Heart left ventricle (tissue), 16 donors: Measurements from ENCODE around the gene RNASE12. TPM values are rescaled to one million over a fixed set of nuclear protein-coding genes. Genes with fewer than 3 reads are reported as not detected.

Source experiments
- ATAC-seq, 4 donors: fragments of 200-7000 bp; cut with Tn5 transposase; one replicate each; pipeline ENCODE4 v1.9.1; 2020 to 2022; ENCODE audit warnings: moderate library complexity in 4 of 4, mild to moderate bottlenecking in 3 of 4, moderate number of reproducible peaks in 1 of 4
- DNase-seq, 5 donors: peaks; one replicate each; pipeline ENCODE4 v3.0.0-alpha.2; 2020
- H3K27ac ChIP-seq, 12 donors: fragments of 200-600 bp; sonication (generic) in 4 of 12; one replicate each; pipeline versions ENCODE4 v1.5.0 to v1.8.0; 2016 to 2022; ENCODE audit warnings: mild to moderate bottlenecking in 2 of 12
- H3K27me3 ChIP-seq, 9 donors: fragments of 200-600 bp; sonication (generic) in 2 of 9; one replicate each; pipeline versions ENCODE4 v1.5.1 to v1.8.0; 2016 to 2022; ENCODE audit warnings: mild to moderate bottlenecking in 3 of 9
- H3K36me3 ChIP-seq, 9 donors: fragments of 200-600 bp; sonication (generic) in 2 of 9; one replicate each; pipeline versions ENCODE4 v1.5.0 to v1.8.0; 2018 to 2022; ENCODE audit warnings: mild to moderate bottlenecking in 2 of 9
- H3K4me1 ChIP-seq, 12 donors: fragments of 200-600 bp; sonication (generic) in 4 of 12; one replicate each; pipeline versions ENCODE4 v1.5.0 to v1.8.0; 2016 to 2022; ENCODE audit warnings: mild to moderate bottlenecking in 3 of 12
- H3K4me3 ChIP-seq, 12 donors: fragments of 200-600 bp; sonication (generic) in 4 of 12; one replicate each; pipeline versions ENCODE4 v1.5.0 to v1.8.0; 2017 to 2022; ENCODE audit warnings: mild to moderate bottlenecking in 9 of 12, moderate library complexity in 4 of 12
- H3K9me3 ChIP-seq, 12 donors: fragments of 200-600 bp; sonication (generic) in 4 of 12; one replicate each; pipeline versions ENCODE4 v1.5.0 to v1.8.0; 2016 to 2022; ENCODE audit warnings: mild to moderate bottlenecking in 1 of 12
- POLR2A ChIP-seq, 2 donors: fragments of 450-650 bp; IDR thresholded peaks; one replicate each; pipeline ENCODE4 v1.6.1; 2017; ENCODE audit warnings: antibody characterized with exemption in 2 of 2, mild to moderate bottlenecking in 2 of 2, moderate library complexity in 2 of 2
- WGBS, 4 donors: extraction: QIAGEN DNeasy Blood & Tissue Kit in 2 of 4; methylation state at CpG; one replicate each; pipeline versions ENCODE4 v1.1.5 to v1.1.7; 2013 to 2018; 5-methylcytosine and 5-hydroxymethylcytosine counted together
- intact Hi-C, 10 donors: fragments of 100-400 bp; cut with DNase I; formaldehyde crosslinking; loops; one replicate each; pipeline versions ENCODE4 v1.11.1 to v1.14.2; 2022
- polyA plus RNA-seq, 2 donors: library from polyadenylated mRNA; stranded (reverse); fragments of 200-250 nt; gene quantifications; one replicate each; pipeline ENCODE4 v1.2.3, GENCODE V29; 2013
- total RNA-seq, 9 donors: library from RNA; depleted of rRNA in 2 of 9; stranded (reverse); fragments of >200 nt in 2 of 9; fragmentation: NEBNext Ultra II Directional in 3 of 9; extraction: Animal tissue kit (Norgen Biotek cat#: 25700) in 3 of 9; gene quantifications; one replicate each; pipeline versions ENCODE4 v1.1.0 to v1.2.4, GENCODE V29; 2016 to 2023
- TF ChIP-seq, protein P1 (sequence below), 12 donors: fragments of 200-600 bp; sonication (generic) in 4 of 12; IDR thresholded peaks; one replicate each; pipeline versions ENCODE4 v1.5.0 to v1.8.0; 2018 to 2022; ENCODE audit warnings: antibody characterized with exemption in 12 of 12, mild to moderate bottlenecking in 5 of 12
- donor health status: ischemic (EF 13 %, LVEDD 7.1; RV severe dilation, severe dysfunction).
- donor health status: healthy with polysubstance abuse.
- donor health status: DM: no; HTN: yes; CAD: no.
- donor health status: DM: no; HTN: no; CAD: no.
- donor health status: ischemic (EF 25% LVEDD 6.9; RV normal size, moderate dysfunction).
- donor health status: ischemic (EF 25% LVEDD 5.7; RV mildly dilated, moderate dysfunction).
- donor health status: healthy.
- donor health status: DM: yes; HTN: yes; CAD: no.
- donor health status: ischemic (EF 35%, LVEDD 5.7; RV mildly dilated, moderate dysfunction).
- donor health status: nonischemic (EF 11% LVEDD 7.7; RV severe dilation, severe dysfunction).
- donor health status: DM: yes; HTN: yes; CAD: no.
- donor health status: PGD.
- donor health status: ischemic (EF 29% LVEDD 5.4; RV normal size, mild dysfunction).
- donor health status: nonischemic (EF 23%, LVEDD 6.1; RV moderate dilation, normal function).

The RNASE12 gene
- total and polyA plus RNA-seq, 11 donors = not detected

DNA sequence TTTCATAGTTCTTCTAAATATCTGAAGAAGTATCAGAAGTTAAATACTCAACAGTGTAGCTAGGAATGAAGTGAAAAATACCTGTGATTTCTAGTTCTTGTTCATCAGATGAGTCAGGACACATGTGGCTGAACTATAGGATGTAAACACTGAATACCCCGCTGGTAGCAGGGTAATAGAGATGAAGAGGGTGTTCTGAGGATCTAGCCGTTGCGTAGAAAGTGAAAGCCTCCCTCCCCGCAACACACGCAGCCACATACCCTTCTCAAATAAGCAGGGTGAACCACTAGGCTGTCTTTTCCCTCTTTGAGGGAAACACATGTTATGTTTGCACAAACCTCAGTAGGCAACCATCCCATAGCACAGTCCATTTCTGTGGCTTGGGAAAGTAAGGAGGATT is 16.4 kb upstream of the RNASE12 start:
- Histone ChIP-seq H3K27ac (no peak overlapping the region), H3K4me1 (peaks cover 0 to 24% (median 5%) of the 10 kb centered on the region in 12 donors), H3K36me3 (no peaks in the 10 kb centered on the region), H3K27me3 (no peaks in the 10 kb centered on the region), H3K4me3 (no peak overlapping the region), H3K9me3 (no peaks in the 10 kb centered on the region)
- DNase-seq (no peak), ATAC-seq (no peak)
- TF ChIP-seq POLR2A (IDR thresholded peaks at IDR 0.05) = no peak
- TF ChIP-seq, protein P1, sequence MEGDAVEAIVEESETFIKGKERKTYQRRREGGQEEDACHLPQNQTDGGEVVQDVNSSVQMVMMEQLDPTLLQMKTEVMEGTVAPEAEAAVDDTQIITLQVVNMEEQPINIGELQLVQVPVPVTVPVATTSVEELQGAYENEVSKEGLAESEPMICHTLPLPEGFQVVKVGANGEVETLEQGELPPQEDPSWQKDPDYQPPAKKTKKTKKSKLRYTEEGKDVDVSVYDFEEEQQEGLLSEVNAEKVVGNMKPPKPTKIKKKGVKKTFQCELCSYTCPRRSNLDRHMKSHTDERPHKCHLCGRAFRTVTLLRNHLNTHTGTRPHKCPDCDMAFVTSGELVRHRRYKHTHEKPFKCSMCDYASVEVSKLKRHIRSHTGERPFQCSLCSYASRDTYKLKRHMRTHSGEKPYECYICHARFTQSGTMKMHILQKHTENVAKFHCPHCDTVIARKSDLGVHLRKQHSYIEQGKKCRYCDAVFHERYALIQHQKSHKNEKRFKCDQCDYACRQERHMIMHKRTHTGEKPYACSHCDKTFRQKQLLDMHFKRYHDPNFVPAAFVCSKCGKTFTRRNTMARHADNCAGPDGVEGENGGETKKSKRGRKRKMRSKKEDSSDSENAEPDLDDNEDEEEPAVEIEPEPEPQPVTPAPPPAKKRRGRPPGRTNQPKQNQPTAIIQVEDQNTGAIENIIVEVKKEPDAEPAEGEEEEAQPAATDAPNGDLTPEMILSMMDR (IDR thresholded peaks at IDR 0.05) = no peak
- intact Hi-C loops = loop anchor here (2.0 to 10.0 kb wide), 13 partner anchors 75 to 281 kb away; partner anchors contain the start of genes TEP1 (in 4 of the 10), APEX1 (in 3 of the 10), OSGEP (in 3 of the 10) and PARP2 (in 2 of the 10)
- 68 to 79% (median 73%) methylated on average over 5 of the region's 5 CpGs for WGBS, 4 donors

DNA sequence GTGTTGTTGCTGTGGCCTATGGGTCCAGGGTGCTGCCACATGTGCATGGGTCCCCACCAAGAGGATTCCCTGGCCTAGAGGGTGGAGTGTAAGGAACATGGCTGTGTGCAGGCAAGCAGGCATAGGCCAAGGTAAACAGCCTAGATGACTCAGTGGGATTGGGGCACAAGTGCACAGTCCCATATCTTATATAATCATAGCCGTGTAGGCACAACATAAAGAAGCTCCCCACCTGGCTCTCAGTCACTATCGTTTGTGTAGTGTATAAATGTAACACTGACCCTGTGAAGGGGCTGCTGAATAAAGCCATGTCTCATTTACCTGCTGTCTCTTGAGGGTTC is 15.7 kb upstream of the RNASE12 start:
- Histone ChIP-seq H3K4me1 (peaks cover 0 to 17% (median 5%) of the 10 kb centered on the region in 12 donors), H3K27ac (no peak overlapping the region), H3K27me3 (no peaks in the 10 kb centered on the region), H3K4me3 (no peak overlapping the region), H3K9me3 (no peaks in the 10 kb centered on the region), H3K36me3 (no peaks in the 10 kb centered on the region)
- 54 to 78% (median 72%) methylated on average over 2 of the region's 2 CpGs for WGBS, 4 donors
- TF ChIP-seq, protein P1 (IDR thresholded peaks at IDR 0.05) = no peak
- TF ChIP-seq POLR2A (IDR thresholded peaks at IDR 0.05) = no peak
- intact Hi-C loops = loop anchor here in 9 of 10 donors (5.0 to 10.0 kb wide), 9 partner anchors 75 to 265 kb away; partner anchors contain the start of genes APEX1 (in 3 of the 9), OSGEP (in 3 of the 9), PARP2 (in 2 of the 9) and TEP1 (in 2 of the 9)
- no peak for ATAC-seq
- no peak for DNase-seq

DNA sequence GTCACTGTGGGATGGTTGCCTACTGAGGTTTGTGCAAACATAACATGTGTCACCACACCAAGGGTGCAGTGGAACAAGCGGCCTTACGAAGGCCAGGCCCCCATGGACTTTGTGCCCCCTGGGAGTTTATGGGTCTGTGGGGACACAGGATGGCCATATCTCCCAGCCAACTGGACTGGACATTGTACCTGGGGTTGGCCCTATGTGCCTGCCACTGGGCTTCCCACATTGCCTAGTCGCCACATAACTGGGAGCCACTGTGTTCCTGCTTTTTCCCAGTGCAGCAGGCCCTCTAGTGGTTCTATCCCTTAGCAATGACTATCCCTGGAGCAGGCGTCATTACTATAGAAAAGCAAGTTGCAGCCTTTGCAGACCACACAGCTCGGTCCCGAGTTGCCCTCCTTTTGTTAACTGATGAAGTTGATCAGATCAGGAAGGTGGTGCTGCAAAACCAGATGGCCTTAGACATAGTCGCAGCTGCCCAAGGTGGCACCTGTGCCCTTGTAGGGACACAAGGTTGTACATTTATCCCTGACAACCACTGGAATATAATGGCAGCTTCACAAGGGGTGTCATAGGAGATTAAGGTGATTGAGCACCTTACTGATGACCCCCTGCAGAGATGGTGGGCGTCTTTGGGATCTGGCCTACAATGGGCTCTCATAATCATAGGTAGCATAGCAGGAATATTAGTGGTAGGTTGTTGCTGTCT is 15.2 kb upstream of the RNASE12 start:
- DNase-seq (peak in 2 of 5 donors; percentile 24 to 41), ATAC-seq (peak in 3 of 4 donors; percentile 22 to 50 (median 40))
- TF ChIP-seq POLR2A (IDR thresholded peaks at IDR 0.05) = no peak
- TF ChIP-seq, protein P1 (IDR thresholded peaks at IDR 0.05) = peak; percentile 21 to 62 (median 46)
- Histone ChIP-seq H3K36me3 (no peaks in the 10 kb centered on the region), H3K4me1 (peaks cover 0 to 15% (median 5%) of the 10 kb centered on the region in 12 donors), H3K27ac (no peak overlapping the region), H3K4me3 (no peak overlapping the region), H3K27me3 (no peaks in the 10 kb centered on the region), H3K9me3 (no peaks in the 10 kb centered on the region)
- 17 to 41% (median 35%) methylated on average over 5 to 8 of the region's 8 CpGs for WGBS, 4 donors
- intact Hi-C loops = loop anchor here in 9 of 10 donors (5.0 to 10.0 kb wide), 9 partner anchors 74 to 264 kb away; partner anchors contain the start of genes APEX1 (in 3 of the 9), OSGEP (in 3 of the 9), PARP2 (in 2 of the 9) and TEP1 (in 2 of the 9)
